IPS-15b (cell line): ENCODE results near the gene ADORA3.

Experiments
- H3K27me3 ChIP-seq: one replicate; pipeline ENCODE4 v1.6.1; 2013; ENCODE audit warnings: low read length; ENCODE audit not compliant: control insufficient read depth, insufficient read depth
- H3K36me3 ChIP-seq: one replicate; pipeline ENCODE4 v1.6.1; 2013; ENCODE audit warnings: low read length; ENCODE audit not compliant: control insufficient read depth, insufficient read depth
- H3K4me1 ChIP-seq: one replicate; pipeline ENCODE4 v1.6.1; 2013; ENCODE audit warnings: mild to moderate bottlenecking, low read length; ENCODE audit not compliant: control insufficient read depth, insufficient read depth
- H3K4me3 ChIP-seq: one replicate; pipeline ENCODE4 v1.5.1; 2013; ENCODE audit warnings: low read depth, low read length
- H3K9ac ChIP-seq: one replicate; pipeline ENCODE4 v1.6.1; 2013; ENCODE audit warnings: low read depth, mild to moderate bottlenecking, low read length
- H3K9me3 ChIP-seq: one replicate; pipeline ENCODE4 v1.6.1; 2013; ENCODE audit warnings: mild to moderate bottlenecking, low read length; ENCODE audit not compliant: control insufficient read depth, insufficient read depth

Gene ADORA3

GRCh38 chr1:111469539-111469938 lies 33.9 kb downstream of the ADORA3 start:
- H3K9ac ChIP-seq = no peak overlapping the region
- H3K36me3 ChIP-seq = no peaks in the 10 kb centered on the region
- H3K9me3 ChIP-seq = no peaks in the 10 kb centered on the region
- H3K27me3 ChIP-seq = no peaks in the 10 kb centered on the region
- no peak overlapping the region for H3K4me3 ChIP-seq
- no peaks in the 10 kb centered on the region for H3K4me1 ChIP-seq

GRCh38 chr1:111468717-111469100 lies 34.7 kb downstream of the ADORA3 start:
- no peak overlapping the region for H3K9ac ChIP-seq
- no peaks in the 10 kb centered on the region for H3K27me3 ChIP-seq
- no peaks in the 10 kb centered on the region for H3K4me1 ChIP-seq
- H3K4me3 ChIP-seq = no peak overlapping the region
- H3K9me3 ChIP-seq = no peaks in the 10 kb centered on the region
- H3K36me3 ChIP-seq = no peaks in the 10 kb centered on the region

- Histone ChIP-seq H3K4me1 (no peaks in the 10 kb centered on the region), H3K27me3 (no peaks in the 10 kb centered on the region), H3K4me3 (no peak overlapping the region), H3K36me3 (no peaks in the 10 kb centered on the region), H3K9ac (no peak overlapping the region), H3K9me3 (no peaks in the 10 kb centered on the region)
Measured at GRCh38 chr1:111467865-111468716, 35.3 kb downstream of the ADORA3 start.

GRCh38 chr1:111466480-111466879 lies 37.0 kb downstream of the ADORA3 start:
- Histone ChIP-seq H3K36me3 (no peaks in the 10 kb centered on the region), H3K9ac (no peak overlapping the region), H3K4me3 (no peak overlapping the region), H3K9me3 (no peaks in the 10 kb centered on the region), H3K4me1 (no peaks in the 10 kb centered on the region), H3K27me3 (no peaks in the 10 kb centered on the region)

GRCh38 chr1:111465754-111466153 lies 37.7 kb downstream of the ADORA3 start:
- Histone ChIP-seq H3K9ac (no peak overlapping the region), H3K4me1 (no peaks in the 10 kb centered on the region), H3K9me3 (no peaks in the 10 kb centered on the region), H3K36me3 (no peaks in the 10 kb centered on the region), H3K27me3 (no peaks in the 10 kb centered on the region), H3K4me3 (no peak overlapping the region)

- no peaks in the 10 kb centered on the region for H3K27me3 ChIP-seq
- H3K4me1 ChIP-seq = no peaks in the 10 kb centered on the region
- H3K36me3 ChIP-seq = peaks cover 4% of the 10 kb centered on the region
- H3K9ac ChIP-seq = no peak overlapping the region
- no peaks in the 10 kb centered on the region for H3K9me3 ChIP-seq
- no peak overlapping the region for H3K4me3 ChIP-seq
Measured at GRCh38 chr1:111463029-111463683, 40.3 kb downstream of the ADORA3 start.

GRCh38 chr1:111462370-111463028 lies 40.9 kb downstream of the ADORA3 start:
- H3K36me3 ChIP-seq = peaks cover 6% of the 10 kb centered on the region
- no peak overlapping the region for H3K9ac ChIP-seq
- no peaks in the 10 kb centered on the region for H3K27me3 ChIP-seq

GRCh38 chr1:111461765-111462164 lies 41.7 kb downstream of the ADORA3 start:
- no peak overlapping the region for H3K9ac ChIP-seq
- H3K27me3 ChIP-seq = no peaks in the 10 kb centered on the region
- no peaks in the 10 kb centered on the region for H3K9me3 ChIP-seq
- peaks cover 13% of the 10 kb centered on the region for H3K36me3 ChIP-seq
- H3K4me1 ChIP-seq = no peaks in the 10 kb centered on the region
- H3K4me3 ChIP-seq = no peak overlapping the region

More at GRCh38 chr1:111462370-111463028, 40.9 kb downstream of the ADORA3 start:
- Histone ChIP-seq H3K4me1 (no peaks in the 10 kb centered on the region), H3K9me3 (no peaks in the 10 kb centered on the region), H3K4me3 (no peak overlapping the region)

GRCh38 chr1:111455642-111456031 lies 47.8 kb downstream of the ADORA3 start:
- H3K9ac ChIP-seq = no peak overlapping the region
- no peaks in the 10 kb centered on the region for H3K9me3 ChIP-seq
- peaks cover 15% of the 10 kb centered on the region for H3K36me3 ChIP-seq
- H3K27me3 ChIP-seq = no peaks in the 10 kb centered on the region
- no peaks in the 10 kb centered on the region for H3K4me1 ChIP-seq
- no peak overlapping the region for H3K4me3 ChIP-seq

GRCh38 chr1:111454859-111455641 lies 48.4 kb downstream of the ADORA3 start:
- no peak overlapping the region for H3K9ac ChIP-seq
- H3K4me3 ChIP-seq = no peak overlapping the region
- no peaks in the 10 kb centered on the region for H3K9me3 ChIP-seq
- peaks cover 15% of the 10 kb centered on the region for H3K36me3 ChIP-seq
- no peaks in the 10 kb centered on the region for H3K4me1 ChIP-seq
- H3K27me3 ChIP-seq = no peaks in the 10 kb centered on the region

GRCh38 chr1:111453706-111454105 lies 49.7 kb downstream of the ADORA3 start:
- peaks cover 15% of the 10 kb centered on the region for H3K36me3 ChIP-seq
- H3K4me3 ChIP-seq = no peak overlapping the region
- H3K9me3 ChIP-seq = no peaks in the 10 kb centered on the region
- no peak overlapping the region for H3K9ac ChIP-seq
- no peaks in the 10 kb centered on the region for H3K27me3 ChIP-seq
- H3K4me1 ChIP-seq = no peaks in the 10 kb centered on the region
